GM19438 (cell line): ENCODE measurements around the gene FOXD3.
"Not testable (repeated sequence)": the region's sequence is repeated elsewhere in the genome, so short reads cannot be mapped to it uniquely, and the experiment has no call there.

Experiments
- ATAC-seq: cut with Tn5 transposase; IDR thresholded peaks from one replicate; pipeline ENCODE4 v1.9.1; 2021; ENCODE audit warnings: low read depth; ENCODE audit not compliant: unreplicated experiment

FOXD3 gene

GRCh38 chr1:63356234-63356633, 33.9 kb downstream of the FOXD3 start:
- not testable (repeated sequence) for ATAC-seq

- ATAC-seq = no peak
These were observed 37.2 kb downstream of the FOXD3 start for GRCh38 chr1:63359561-63359960.

DNA sequence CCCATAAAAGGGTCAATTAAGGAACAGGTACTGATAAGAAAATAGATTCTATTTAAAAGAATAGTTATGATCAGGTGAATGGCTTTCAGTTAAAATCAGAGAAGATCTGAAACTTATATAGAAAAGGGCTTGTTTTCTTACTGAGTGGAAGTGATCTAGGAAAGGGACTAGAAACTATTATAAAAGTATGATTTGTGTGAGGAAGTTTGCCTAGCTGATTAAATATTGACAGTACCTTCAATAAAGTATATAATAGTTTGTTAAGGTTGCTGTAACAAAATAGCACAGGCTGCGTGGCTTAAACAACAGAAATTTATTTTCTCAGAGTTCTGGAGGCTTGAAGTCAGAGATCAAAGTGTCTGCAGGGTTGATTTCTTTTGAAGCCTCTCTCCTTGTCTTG, 39.7 kb downstream of the FOXD3 start:
- no peak for ATAC-seq

DNA sequence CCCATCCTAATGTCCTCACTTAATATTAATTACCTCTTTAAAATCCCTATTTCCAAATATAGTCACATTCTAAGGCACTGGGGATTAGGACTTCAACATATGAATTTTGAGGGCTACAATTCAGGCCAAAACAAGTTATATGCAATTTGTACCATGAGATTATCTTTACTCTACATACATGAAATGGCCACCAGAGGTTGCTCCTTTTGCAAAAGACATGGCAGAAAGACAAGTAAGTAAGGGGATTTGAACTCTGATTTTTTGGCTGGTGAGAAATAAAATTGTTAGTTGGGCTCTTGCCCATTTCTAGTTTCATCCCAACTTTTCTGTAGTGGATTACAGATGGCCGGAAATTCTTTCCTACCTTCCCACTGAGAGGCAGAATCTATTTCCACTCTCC, 40.2 kb downstream of the FOXD3 start:
- ATAC-seq = no peak

DNA sequence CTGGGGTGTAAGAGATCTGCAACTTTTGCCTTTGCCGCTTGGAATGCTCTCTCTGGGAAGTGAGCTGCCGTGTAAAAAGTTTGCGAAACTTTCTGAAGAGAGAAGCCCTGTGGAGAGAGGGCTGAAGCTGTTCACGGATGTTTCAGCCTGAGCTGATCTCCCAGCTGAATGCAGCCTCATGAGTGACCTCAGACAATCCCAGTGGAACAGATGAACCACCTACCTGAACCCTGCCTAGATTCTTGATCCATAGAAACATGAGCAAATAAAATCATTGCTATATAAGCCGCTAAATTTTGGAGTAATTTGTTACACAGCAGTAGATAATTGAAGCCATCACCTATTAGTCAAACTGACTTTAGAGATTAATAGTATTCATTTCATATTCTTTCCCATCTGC, 40.6 kb downstream of the FOXD3 start:
- ATAC-seq = no peak

- no peak for ATAC-seq
These were observed 44.5 kb downstream of the FOXD3 start for GRCh38 chr1:63366908-63367214.

DNA sequence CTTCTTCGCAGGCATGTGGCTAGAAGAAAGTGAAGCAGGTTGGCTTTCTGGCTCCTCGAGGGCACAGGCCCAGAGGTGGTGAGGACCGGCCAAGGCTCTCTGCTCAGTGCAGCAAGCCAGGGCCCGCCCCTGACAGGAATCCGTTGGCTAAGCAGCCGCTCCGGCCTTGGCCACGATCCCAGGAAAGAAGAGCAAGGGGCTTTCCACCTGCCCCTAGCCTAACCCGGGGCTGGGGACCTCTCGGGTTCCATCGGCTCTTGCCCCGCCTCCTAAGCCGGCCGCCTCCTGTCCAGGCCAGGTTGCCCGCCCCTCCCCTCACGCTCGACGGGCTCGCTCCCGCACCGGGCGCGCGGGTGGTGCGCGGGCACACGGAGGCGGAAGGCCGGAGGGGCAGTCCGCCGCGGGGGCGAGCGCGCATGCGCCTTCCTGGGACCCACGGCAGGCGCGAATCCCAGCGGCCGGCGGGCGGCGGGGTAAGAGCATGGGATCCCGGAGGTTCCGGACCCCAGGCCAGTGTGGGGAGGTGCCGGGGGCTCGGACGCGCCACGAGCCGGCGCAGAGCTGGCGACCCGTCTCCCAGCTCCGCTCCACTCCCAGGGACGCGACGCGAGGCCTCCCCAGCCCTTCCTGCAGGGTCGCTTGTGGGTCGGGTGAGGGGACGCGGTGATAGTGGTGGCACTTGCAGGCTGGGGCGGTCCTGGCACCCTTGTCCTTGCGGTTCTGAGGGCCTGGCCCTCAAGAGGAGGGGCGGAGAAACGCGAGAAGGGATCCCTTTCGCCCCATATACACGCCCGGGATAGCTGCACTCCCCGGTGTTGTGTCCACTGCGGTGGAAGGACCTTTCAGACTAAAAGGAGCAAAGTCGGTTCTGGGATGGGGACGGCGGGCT, 45.1 kb downstream of the FOXD3 start, which contains the start of gene ALG6:
ALG6 (plus strand) TSS at position 413 of the 889 bp plus-strand sequence. CDS start 3,351 bp downstream, outside the sequence.
- ATAC-seq = peak; percentile 94

GRCh38 chr1:63368131-63368530, 45.8 kb downstream of the FOXD3 start:
- ATAC-seq = peak; percentile 5
